GM12878 (cell line): ENCODE data around the gene MYT1.

Source experiments
- BRCA1 ChIP-seq: IDR thresholded peaks from 2 replicates; pipeline ENCODE4 v1.6.1; 2011; ENCODE audit warnings: low read depth, low read length, improper control_type of control experiment
- CEBPB ChIP-seq, 2 experiments: fragments of 150-350 bp in 1 of 2; IDR thresholded peaks; 2 replicates each; pipeline ENCODE4 v1.6.1; 2012 to 2014; ENCODE audit warnings: low read depth in 2 of 2, low read length in 2 of 2, borderline replicate concordance in 1 of 2, inconsistent platforms in 1 of 2
- CHD4 ChIP-seq: fragments of 200-600 bp; sonication (generic); IDR thresholded peaks from 2 replicates; pipeline ENCODE4 v1.6.1; 2016; ENCODE audit warnings: mild to moderate bottlenecking
- CREM ChIP-seq: IDR thresholded peaks from 2 replicates; pipeline ENCODE4 v1.6.1; 2014; ENCODE audit warnings: antibody characterized with exemption, low read depth
- EZH2 ChIP-seq: IDR thresholded peaks from 2 replicates; pipeline ENCODE4 v1.6.1; 2012; ENCODE audit warnings: low read depth, mild to moderate bottlenecking, control low read depth, inconsistent platforms, low read length, borderline replicate concordance; ENCODE audit not compliant: control insufficient read depth
- FOS ChIP-seq: IDR thresholded peaks from 3 replicates; pipeline ENCODE4 v1.6.1; 2011; ENCODE audit warnings: borderline replicate concordance; ENCODE audit not compliant: insufficient read length; ENCODE audit errors: extremely low read depth
- GABPA ChIP-seq: IDR thresholded peaks from 2 replicates; pipeline ENCODE4 v1.6.1; 2014; ENCODE audit warnings: antibody characterized with exemption, low read depth, mild to moderate bottlenecking, inconsistent platforms
- JUND ChIP-seq: IDR thresholded peaks from 2 replicates; pipeline ENCODE4 v1.6.1; 2012; ENCODE audit warnings: low read depth, mild to moderate bottlenecking, low read length, improper control_type of control experiment, moderate library complexity
- MTA2 ChIP-seq: fragments of 450-650 bp; IDR thresholded peaks from 2 replicates; pipeline ENCODE4 v1.6.1; 2016; ENCODE audit warnings: low read depth, mild to moderate bottlenecking, moderate library complexity
- TARDBP ChIP-seq: IDR thresholded peaks from 2 replicates; pipeline ENCODE4 v1.6.1; 2016; ENCODE audit warnings: borderline replicate concordance
- TF ChIP-seq, protein P1 (sequence below): IDR thresholded peaks from 2 replicates; pipeline ENCODE4 v1.6.1; 2011; ENCODE audit warnings: mild to moderate bottlenecking, low read depth, low read length, moderate library complexity; ENCODE audit not compliant: insufficient replicate concordance
- TF ChIP-seq, protein P2 (sequence below), 3 experiments: IDR thresholded peaks in 2 of 3; conservative IDR thresholded peaks in 1 of 3; 2 replicates each; pipeline ENCODE4 v1.5.1; 2011; ENCODE audit warnings: low read depth in 3 of 3, low read length in 3 of 3, mild to moderate bottlenecking in 3 of 3, control low read depth in 2 of 3, moderate library complexity in 2 of 3, inconsistent platforms in 1 of 3, mixed read lengths in 1 of 3; ENCODE audit not compliant: control insufficient read depth in 2 of 3, insufficient read depth in 1 of 3; ENCODE audit errors: extremely low read depth in 1 of 3
- TF ChIP-seq, protein P3 (sequence below): IDR thresholded peaks from 2 replicates; pipeline ENCODE4 v1.6.1; 2012; ENCODE audit warnings: mild to moderate bottlenecking, low read depth, low read length

DNA sequence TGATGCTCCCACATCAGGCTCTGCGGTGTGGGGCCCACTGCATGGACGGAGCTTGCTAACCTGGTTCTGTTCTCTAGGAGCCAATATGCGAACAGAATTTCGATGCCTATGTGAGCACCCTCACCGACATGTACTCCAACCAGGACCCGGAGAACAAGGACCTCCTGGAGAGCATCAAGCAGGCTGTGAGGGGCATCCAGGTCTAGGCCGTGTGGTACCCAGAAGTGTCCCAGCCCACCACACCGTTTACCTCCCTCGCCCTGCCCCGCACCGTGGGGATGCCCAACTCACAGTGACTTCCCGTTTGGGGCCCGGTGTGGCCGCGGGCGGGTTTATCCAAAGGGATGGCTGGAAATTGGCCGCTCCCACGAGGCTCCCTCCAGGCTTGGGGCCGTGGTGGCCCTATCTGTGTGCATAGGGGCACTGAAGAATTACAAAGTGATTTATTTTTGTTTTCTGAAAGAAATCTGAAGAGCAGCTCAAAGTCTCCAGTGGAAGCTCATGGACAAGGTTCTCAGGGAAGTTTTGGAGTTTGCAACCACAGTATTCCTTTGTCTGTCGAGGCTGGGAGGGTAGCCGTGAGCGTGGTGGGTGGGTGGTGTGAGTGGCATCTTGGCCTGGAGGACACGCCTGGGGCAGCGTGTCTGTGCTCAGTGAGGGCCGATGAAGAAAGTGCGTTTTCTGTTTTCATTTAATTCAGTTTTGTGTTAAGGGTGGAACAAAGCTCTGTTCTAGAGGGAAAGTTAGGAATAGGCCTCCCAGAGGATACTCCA is 76.2 kb downstream of the MYT1 start:
- TF ChIP-seq CHD4 (no peak), MTA2 (no peak), CEBPB (IDR thresholded peaks at IDR 0.05; ENCODE audit: borderline replicate concordance in 1 of 2, low read depth in 2 of 2, low read length in 2 of 2) (no peak), BRCA1 (no peak), CREM (no peak), GABPA (no peak), JUND (no peak), TARDBP (no peak), FOS (no peak), EZH2 (no peak)
- TF ChIP-seq, protein P1, sequence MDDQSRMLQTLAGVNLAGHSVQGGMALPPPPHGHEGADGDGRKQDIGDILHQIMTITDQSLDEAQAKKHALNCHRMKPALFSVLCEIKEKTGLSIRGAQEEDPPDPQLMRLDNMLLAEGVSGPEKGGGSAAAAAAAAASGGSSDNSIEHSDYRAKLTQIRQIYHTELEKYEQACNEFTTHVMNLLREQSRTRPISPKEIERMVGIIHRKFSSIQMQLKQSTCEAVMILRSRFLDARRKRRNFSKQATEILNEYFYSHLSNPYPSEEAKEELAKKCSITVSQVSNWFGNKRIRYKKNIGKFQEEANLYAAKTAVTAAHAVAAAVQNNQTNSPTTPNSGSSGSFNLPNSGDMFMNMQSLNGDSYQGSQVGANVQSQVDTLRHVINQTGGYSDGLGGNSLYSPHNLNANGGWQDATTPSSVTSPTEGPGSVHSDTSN = no peak
- TF ChIP-seq, protein P2, sequence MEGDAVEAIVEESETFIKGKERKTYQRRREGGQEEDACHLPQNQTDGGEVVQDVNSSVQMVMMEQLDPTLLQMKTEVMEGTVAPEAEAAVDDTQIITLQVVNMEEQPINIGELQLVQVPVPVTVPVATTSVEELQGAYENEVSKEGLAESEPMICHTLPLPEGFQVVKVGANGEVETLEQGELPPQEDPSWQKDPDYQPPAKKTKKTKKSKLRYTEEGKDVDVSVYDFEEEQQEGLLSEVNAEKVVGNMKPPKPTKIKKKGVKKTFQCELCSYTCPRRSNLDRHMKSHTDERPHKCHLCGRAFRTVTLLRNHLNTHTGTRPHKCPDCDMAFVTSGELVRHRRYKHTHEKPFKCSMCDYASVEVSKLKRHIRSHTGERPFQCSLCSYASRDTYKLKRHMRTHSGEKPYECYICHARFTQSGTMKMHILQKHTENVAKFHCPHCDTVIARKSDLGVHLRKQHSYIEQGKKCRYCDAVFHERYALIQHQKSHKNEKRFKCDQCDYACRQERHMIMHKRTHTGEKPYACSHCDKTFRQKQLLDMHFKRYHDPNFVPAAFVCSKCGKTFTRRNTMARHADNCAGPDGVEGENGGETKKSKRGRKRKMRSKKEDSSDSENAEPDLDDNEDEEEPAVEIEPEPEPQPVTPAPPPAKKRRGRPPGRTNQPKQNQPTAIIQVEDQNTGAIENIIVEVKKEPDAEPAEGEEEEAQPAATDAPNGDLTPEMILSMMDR (IDR thresholded peaks at IDR 0.05 in 2 of 3, conservative IDR thresholded peaks at IDR 0.05 in 1 of 3; ENCODE audit: control insufficient read depth in 2 of 3, extremely low read depth in 1 of 3, insufficient read depth in 1 of 3, low read depth in 3 of 3, low read length in 3 of 3) = no peak
- TF ChIP-seq, protein P3, sequence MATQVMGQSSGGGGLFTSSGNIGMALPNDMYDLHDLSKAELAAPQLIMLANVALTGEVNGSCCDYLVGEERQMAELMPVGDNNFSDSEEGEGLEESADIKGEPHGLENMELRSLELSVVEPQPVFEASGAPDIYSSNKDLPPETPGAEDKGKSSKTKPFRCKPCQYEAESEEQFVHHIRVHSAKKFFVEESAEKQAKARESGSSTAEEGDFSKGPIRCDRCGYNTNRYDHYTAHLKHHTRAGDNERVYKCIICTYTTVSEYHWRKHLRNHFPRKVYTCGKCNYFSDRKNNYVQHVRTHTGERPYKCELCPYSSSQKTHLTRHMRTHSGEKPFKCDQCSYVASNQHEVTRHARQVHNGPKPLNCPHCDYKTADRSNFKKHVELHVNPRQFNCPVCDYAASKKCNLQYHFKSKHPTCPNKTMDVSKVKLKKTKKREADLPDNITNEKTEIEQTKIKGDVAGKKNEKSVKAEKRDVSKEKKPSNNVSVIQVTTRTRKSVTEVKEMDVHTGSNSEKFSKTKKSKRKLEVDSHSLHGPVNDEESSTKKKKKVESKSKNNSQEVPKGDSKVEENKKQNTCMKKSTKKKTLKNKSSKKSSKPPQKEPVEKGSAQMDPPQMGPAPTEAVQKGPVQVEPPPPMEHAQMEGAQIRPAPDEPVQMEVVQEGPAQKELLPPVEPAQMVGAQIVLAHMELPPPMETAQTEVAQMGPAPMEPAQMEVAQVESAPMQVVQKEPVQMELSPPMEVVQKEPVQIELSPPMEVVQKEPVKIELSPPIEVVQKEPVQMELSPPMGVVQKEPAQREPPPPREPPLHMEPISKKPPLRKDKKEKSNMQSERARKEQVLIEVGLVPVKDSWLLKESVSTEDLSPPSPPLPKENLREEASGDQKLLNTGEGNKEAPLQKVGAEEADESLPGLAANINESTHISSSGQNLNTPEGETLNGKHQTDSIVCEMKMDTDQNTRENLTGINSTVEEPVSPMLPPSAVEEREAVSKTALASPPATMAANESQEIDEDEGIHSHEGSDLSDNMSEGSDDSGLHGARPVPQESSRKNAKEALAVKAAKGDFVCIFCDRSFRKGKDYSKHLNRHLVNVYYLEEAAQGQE = no peak
